NCI-H774 (cell line): Measurements from ENCODE around the gene CYSTM1.

ENCODE experiments used
- DNase-seq: peaks from one replicate; lab custom pipeline; 2025; lab: John Stamatoyannopoulos, UW

Gene CYSTM1

GRCh38 chr5:140208065-140208464 lies 33.1 kb downstream of the CYSTM1 start:
- DNase-seq, result no peak

DNA sequence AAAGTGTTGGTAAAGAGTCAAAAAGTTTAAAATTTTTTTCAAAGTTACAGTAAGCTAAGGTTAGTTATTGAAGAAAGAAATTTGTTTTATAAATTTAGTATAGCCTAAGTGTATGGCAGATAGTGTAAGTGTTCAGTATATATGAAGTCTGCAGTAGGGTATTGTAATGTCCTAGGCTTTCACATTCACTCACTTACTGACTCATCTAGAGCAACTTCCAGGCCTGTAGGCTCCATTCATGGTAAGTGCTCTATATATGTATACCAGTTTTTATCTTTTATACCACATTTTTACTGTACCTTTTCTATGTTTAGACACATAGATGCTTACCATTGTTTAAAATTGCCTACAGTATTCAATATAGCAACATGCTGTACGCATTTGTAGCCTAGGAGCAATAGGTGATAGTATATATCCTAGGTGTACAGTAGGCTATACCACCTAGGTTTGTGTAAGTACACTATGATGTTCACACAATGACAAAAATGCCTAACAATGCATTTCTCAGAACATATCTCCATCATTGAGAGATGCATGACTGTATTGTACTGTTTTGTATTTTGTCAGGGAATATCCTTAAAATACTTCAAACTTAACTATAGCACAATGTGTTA lies 38.5 kb downstream of the CYSTM1 start:
- no peak for DNase-seq

DNA sequence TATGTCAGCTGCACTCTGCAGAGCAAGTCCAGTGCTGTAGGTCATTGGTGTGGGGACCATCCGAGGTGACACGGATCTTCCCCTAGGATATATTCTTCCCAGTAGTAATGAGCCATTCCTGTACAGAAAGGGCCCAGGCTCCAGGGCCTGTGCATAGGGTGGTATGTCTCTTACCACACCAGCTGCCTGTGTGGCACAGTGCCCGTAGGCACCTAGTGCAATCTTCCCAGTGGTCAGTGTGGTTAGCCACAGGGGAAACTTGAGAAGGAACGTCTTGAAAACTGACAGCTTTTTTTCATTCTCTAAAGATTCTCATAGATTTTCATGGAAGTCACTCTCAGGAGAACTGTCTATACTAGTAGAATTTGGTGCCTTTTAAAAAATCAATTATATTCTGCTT lies 39.8 kb downstream of the CYSTM1 start:
- no peak for DNase-seq

DNA sequence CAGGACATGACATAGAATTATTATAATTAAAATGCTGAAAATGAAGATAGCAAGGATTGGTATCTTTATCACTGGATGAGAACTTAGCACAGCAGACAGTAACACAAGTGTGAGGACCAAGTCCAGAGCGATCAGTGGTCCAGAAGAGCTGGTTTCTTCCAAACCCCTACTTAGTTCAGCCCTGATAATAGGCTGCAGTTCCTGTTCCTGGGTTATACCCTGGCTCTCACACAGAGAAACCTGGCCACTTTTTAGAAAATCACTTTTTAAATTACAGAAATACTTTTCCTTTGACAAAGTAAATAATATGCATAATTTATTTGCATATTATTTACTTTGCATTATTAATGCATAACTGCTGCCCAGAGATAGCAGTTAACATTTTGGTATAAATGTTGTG lies 40.3 kb downstream of the CYSTM1 start:
- DNase-seq, result no peak

DNA sequence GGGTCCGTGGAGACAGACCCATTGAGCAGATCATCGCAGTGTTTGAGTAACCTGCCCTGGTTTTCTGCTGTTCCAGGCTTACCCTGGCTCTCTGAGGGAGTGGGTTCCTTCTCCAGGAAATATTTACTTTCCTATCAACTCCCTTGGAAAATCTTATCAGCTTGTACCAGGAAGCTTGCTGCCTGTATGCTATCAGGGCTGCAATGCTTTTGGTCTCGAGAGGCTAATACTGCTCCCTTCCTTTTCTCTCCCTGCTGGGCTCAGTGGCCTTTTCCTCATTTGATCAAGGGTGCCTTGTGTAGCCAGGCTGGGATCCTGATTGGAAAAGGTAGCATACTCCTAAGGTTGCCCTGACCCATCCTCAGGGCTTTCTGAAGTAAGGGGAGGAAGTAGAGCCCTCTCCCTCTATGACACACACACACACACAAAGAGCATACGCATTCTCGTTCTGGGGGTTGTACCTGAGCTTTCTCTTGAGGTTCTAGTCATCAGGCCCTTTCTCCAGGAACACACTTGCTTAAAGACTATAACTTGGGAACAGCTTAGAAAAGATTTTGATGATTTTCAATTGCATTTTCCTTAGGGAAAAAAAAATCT lies 41.6 kb downstream of the CYSTM1 start:
- DNase-seq, result no peak

DNA sequence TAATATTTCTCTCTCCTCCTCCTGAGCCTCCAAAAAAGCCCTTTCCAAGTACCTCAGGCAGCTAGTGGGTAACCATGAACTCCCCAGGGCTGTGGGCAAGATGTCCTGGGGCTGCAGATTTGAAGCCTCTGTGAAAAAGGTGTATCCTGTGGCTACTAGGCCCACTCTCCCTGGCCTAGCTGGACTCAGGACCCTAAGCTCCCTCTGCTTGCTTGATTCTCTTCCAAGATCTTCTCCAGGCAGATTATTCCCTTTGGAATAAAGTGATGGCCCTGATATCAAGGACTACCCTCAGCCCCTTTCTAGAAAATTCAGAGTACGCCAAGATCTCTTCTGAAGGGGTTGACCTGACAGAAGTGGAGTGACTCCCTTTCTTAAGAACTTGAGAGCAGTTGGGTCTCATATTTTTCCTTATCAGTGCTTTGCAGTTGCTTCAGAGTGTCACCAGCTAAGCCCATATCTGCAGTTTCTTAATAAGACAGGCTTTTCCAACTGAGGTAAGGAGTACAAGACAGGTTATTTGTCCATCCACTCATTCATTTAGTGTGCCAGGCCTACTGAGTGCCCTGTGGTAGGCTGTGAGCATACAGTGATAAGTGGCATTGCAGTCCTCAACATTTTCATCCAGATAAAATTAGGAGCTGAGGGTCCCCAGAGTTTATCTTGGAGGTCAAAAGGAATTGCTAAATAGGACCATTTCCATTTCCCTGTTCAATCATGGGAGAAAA lies 42.5 kb downstream of the CYSTM1 start:
- no peak for DNase-seq

- DNase-seq, result no peak
These were observed 44.3 kb downstream of the CYSTM1 start for GRCh38 chr5:140219068-140219991.

- no peak for DNase-seq
These were observed 45.2 kb downstream of the CYSTM1 start for GRCh38 chr5:140220032-140220697.

DNA sequence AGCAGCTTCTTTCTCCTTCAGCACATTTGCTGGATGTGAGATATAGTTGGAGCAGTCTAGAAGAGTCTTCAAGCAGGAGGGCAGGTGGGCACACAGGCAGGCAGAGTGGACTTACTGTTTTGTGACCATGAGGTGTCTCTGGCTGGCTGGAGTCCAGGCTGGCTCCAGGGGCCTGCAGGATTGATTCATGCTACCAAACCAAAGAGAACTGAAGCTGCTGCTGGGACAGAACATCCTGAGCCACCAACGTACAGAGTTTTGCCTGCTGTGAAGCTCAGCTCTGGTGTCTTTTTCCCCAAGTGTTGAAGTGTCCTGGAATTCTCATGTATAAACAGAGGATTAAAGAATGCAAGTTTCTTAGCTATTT lies 45.7 kb downstream of the CYSTM1 start:
- DNase-seq, result no peak

- DNase-seq, result no peak
These were observed 46.8 kb downstream of the CYSTM1 start for GRCh38 chr5:140221697-140222223.

- no peak for DNase-seq
These were observed 47.4 kb downstream of the CYSTM1 start for GRCh38 chr5:140222416-140222815.

- DNase-seq, result no peak
These were observed 48.6 kb downstream of the CYSTM1 start for GRCh38 chr5:140223567-140223966.

DNA sequence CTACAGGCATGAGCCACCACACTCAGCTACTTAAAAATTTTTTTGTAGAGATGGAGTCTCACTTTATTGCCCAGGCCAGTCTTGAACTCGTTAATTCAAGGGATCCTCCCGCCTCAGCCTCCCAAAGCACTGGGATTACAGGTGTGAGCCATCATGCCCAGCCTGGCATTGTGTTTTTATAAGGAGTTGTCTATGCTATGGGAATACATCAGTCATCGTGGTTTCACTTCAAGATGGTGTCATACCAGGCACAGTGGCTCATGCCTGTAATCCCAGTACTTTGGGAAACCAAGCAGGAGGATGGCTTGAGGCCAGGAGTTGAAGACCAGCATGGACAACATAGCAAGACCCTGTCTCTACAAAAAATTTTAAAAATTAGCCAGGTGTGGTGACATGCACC lies 49.7 kb downstream of the CYSTM1 start:
- DNase-seq, result no peak

DNA sequence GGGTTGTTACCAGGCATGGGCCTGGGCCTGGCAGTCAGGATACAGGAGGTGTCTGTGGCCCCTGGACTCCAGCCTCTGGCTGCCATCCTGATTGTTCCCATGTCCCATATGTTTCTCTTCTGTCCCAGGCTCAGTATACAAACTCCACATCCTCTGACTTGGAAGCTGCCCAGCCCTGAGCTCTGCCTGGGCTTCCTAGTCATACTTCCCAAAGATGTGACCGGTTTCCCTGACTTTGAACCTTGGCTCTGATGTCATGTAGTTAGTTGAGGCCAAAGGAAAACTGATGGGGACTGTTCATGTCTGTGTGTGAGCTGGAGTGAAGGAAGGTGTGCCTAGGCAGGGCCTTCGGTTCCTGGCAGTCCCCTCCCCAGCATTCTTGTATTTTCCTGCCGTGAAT lies 50.4 kb downstream of the CYSTM1 start:
- DNase-seq, result no peak

GRCh38 chr5:140227046-140227445 lies 52.1 kb downstream of the CYSTM1 start:
- DNase-seq, result no peak

GRCh38 chr5:140228364-140228837 lies 53.4 kb downstream of the CYSTM1 start:
- no peak for DNase-seq

GRCh38 chr5:140230373-140230772 lies 55.4 kb downstream of the CYSTM1 start:
- no peak for DNase-seq

GRCh38 chr5:140232731-140233130 lies 57.7 kb downstream of the CYSTM1 start:
- no peak for DNase-seq

- DNase-seq, result no peak
These were observed 59.5 kb downstream of the CYSTM1 start for GRCh38 chr5:140234377-140234989.

GRCh38 chr5:140235791-140236551 lies 61.0 kb downstream of the CYSTM1 start:
- no peak for DNase-seq
